ENCODE measurements around the gene CIDEB.

The CIDEB gene

GRCh38 chr14:24256960-24257359, 50.8 kb downstream of the CIDEB start:
- TF ChIP-seq GATA3 (IDR thresholded peaks at IDR 0.05; ENCODE audit: low read depth, low read length) = no peak

GRCh38 chr14:24255931-24256711, 51.7 kb downstream of the CIDEB start:
- TF ChIP-seq GATA3 (IDR thresholded peaks at IDR 0.05; ENCODE audit: low read depth, low read length) (no peak), GATA2 (IDR thresholded peaks at IDR 0.05; ENCODE audit: low read depth, low read length) (no peak)

- no peak for TF ChIP-seq GATA3 (IDR thresholded peaks at IDR 0.05; ENCODE audit: low read depth, low read length)
- no peak for TF ChIP-seq GATA2 (IDR thresholded peaks at IDR 0.05; ENCODE audit: low read depth, low read length)
Measured at GRCh38 chr14:24255438-24255837, 52.3 kb downstream of the CIDEB start.
